MM.1S (cell line): Measurements from ENCODE around the gene SLAMF8.

Source experiments
- DNase-seq: peaks from one replicate; pipeline ENCODE4 v3.0.0-alpha.2; 2015
- H2AFZ ChIP-seq: fragments of 300-600 bp; sonication (generic); 2 replicates; pipeline ENCODE4 v1.6.0; 2016; ENCODE audit warnings: antibody characterized with exemption, low read length
- H3F3A ChIP-seq: fragments of 300-600 bp; sonication (generic); 2 replicates; pipeline ENCODE4 v1.6.1; 2016; ENCODE audit warnings: mild to moderate bottlenecking, antibody characterized with exemption, low read length, moderate library complexity, mixed read lengths; ENCODE audit not compliant: insufficient read depth
- H3K27ac ChIP-seq: fragments of 300-600 bp; sonication (generic); 2 replicates; pipeline ENCODE4 v1.5.1; 2016; ENCODE audit warnings: mild to moderate bottlenecking, low read length
- H3K27me3 ChIP-seq: fragments of 300-600 bp; sonication (generic); replicated peaks from 2 replicates; pipeline ENCODE4 v1.6.0; 2016; ENCODE audit warnings: low read length; ENCODE audit not compliant: insufficient read depth
- H3K36me3 ChIP-seq: fragments of 300-600 bp; sonication (generic); replicated peaks from 2 replicates; pipeline ENCODE4 v1.6.1; 2016; ENCODE audit warnings: mild to moderate bottlenecking, low read length, mixed read lengths; ENCODE audit not compliant: insufficient read depth
- H3K4me1 ChIP-seq: fragments of 300-600 bp; sonication (generic); 2 replicates; pipeline ENCODE4 v1.6.1; 2016; ENCODE audit warnings: low read length, mixed read lengths
- H3K4me2 ChIP-seq: fragments of 300-600 bp; sonication (generic); 2 replicates; pipeline ENCODE4 v1.6.0; 2016; ENCODE audit warnings: low read depth, low read length
- H3K4me3 ChIP-seq: fragments of 300-600 bp; sonication (generic); 2 replicates; pipeline ENCODE4 v1.5.1; 2016; ENCODE audit warnings: low read length, mixed read lengths
- H3K79me2 ChIP-seq: fragments of 300-600 bp; sonication (generic); 2 replicates; pipeline ENCODE4 v1.6.1; 2016; ENCODE audit warnings: mixed run types, low read length, mixed read lengths
- H3K9ac ChIP-seq: fragments of 300-600 bp; sonication (generic); 2 replicates; pipeline ENCODE4 v1.6.1; 2016; ENCODE audit warnings: low read length, mixed read lengths
- H3K9me2 ChIP-seq: fragments of 300-600 bp; sonication (generic); replicated peaks from 2 replicates; pipeline ENCODE4 v1.6.1; 2016; ENCODE audit warnings: mild to moderate bottlenecking, low read length, mixed read lengths; ENCODE audit not compliant: insufficient read depth
- H3K9me3 ChIP-seq: fragments of 300-600 bp; sonication (generic); replicated peaks from 2 replicates; pipeline ENCODE4 v1.6.1; 2016; ENCODE audit warnings: mild to moderate bottlenecking, low read length, mixed read lengths; ENCODE audit not compliant: insufficient read depth
- H4K20me1 ChIP-seq: fragments of 300-600 bp; sonication (generic); 2 replicates; pipeline ENCODE4 v1.6.1; 2016; ENCODE audit warnings: mild to moderate bottlenecking, low read length, moderate library complexity, mixed read lengths; ENCODE audit not compliant: insufficient read depth
- CTCF ChIP-seq: fragments of 300-600 bp; sonication (generic); IDR thresholded peaks from 2 replicates; pipeline ENCODE4 v1.5.1; 2016; ENCODE audit warnings: antibody characterized with exemption, low read length, mixed read lengths
- EZH2 ChIP-seq: fragments of 300-600 bp; sonication (generic); optimal IDR thresholded peaks from 2 replicates; pipeline ENCODE3; 2017; ENCODE audit warnings: low read depth, mild to moderate bottlenecking, antibody characterized with exemption, low read length, mixed read lengths
- EZH2phosphoT487 ChIP-seq: fragments of 300-600 bp; sonication (generic); IDR thresholded peaks from 2 replicates; pipeline ENCODE4 v1.6.1; 2018; ENCODE audit warnings: antibody characterized with exemption, low read length

SLAMF8 gene

GRCh38 chr1:159827549-159827948 lies 876 bp downstream of the SLAMF8 start:
- H3K9me3 ChIP-seq: no peaks in the 10 kb centered on the region
- H3K4me2 ChIP-seq: no peak overlapping the region
- H4K20me1 ChIP-seq: no peaks in the 10 kb centered on the region

GRCh38 chr1:159828176-159828575 lies 1.5 kb downstream of the SLAMF8 start:
- peaks cover 5% of the 10 kb centered on the region; the same call in 1 of the 2 replicates for H3F3A ChIP-seq
- H3K9me3 ChIP-seq: no peaks in the 10 kb centered on the region
- H4K20me1 ChIP-seq: no peaks in the 10 kb centered on the region
- H2AFZ ChIP-seq: no peak overlapping the region
- H3K4me2 ChIP-seq: no peak overlapping the region
- no peaks in the 10 kb centered on the region for H3K79me2 ChIP-seq
- no peak for DNase-seq
- no peak overlapping the region for H3K4me3 ChIP-seq
- peaks cover 20% of the 10 kb centered on the region for H3K4me1 ChIP-seq
- no peak overlapping the region for H3K27ac ChIP-seq
- H3K27me3 ChIP-seq: no peaks in the 10 kb centered on the region
- H3K9me2 ChIP-seq: no peaks in the 10 kb centered on the region
- no peak overlapping the region for H3K9ac ChIP-seq
- TF ChIP-seq EZH2 (no peak), CTCF (no peak), EZH2phosphoT487 (no peak)
- H3K36me3 ChIP-seq: no peaks in the 10 kb centered on the region

More at GRCh38 chr1:159827549-159827948, 876 bp downstream of the SLAMF8 start:
- DNase-seq: no peak
- Histone ChIP-seq H3K4me1 (peaks cover 20% of the 10 kb centered on the region), H3K4me3 (no peak overlapping the region), H2AFZ (no peak overlapping the region), H3F3A (peaks cover 5% of the 10 kb centered on the region; the same call in 1 of the 2 replicates), H3K36me3 (no peaks in the 10 kb centered on the region), H3K27me3 (no peaks in the 10 kb centered on the region), H3K9me2 (no peaks in the 10 kb centered on the region), H3K79me2 (no peaks in the 10 kb centered on the region), H3K27ac (no peak overlapping the region), H3K9ac (no peak overlapping the region)
- TF ChIP-seq EZH2 (no peak), EZH2phosphoT487 (no peak), CTCF (no peak)

GRCh38 chr1:159828581-159829272 lies 2.1 kb downstream of the SLAMF8 start:
- Histone ChIP-seq H3K9ac (no peak overlapping the region), H3K4me1 (peaks cover 20% of the 10 kb centered on the region), H4K20me1 (no peaks in the 10 kb centered on the region), H3K4me2 (no peak overlapping the region), H3K27ac (no peak overlapping the region), H3K9me3 (no peaks in the 10 kb centered on the region), H3K4me3 (no peak overlapping the region), H2AFZ (0 out of 2 replicates have a peak overlapping the region, but pooled peaks have one; percentile 4), H3K36me3 (no peaks in the 10 kb centered on the region), H3K9me2 (no peaks in the 10 kb centered on the region), H3F3A (peaks cover 5% of the 10 kb centered on the region; the same call in 1 of the 2 replicates), H3K27me3 (no peaks in the 10 kb centered on the region), H3K79me2 (no peaks in the 10 kb centered on the region)
- TF ChIP-seq EZH2phosphoT487 (no peak), EZH2 (no peak), CTCF (no peak)
- DNase-seq: no peak
